WTC11 (cell line): ENCODE measurements around the gene TOP2A.

Source experiments
- CREB1 ChIP-seq: sonication (generic); formaldehyde crosslinking; IDR thresholded peaks from 2 replicates; pipeline ENCODE4 v1.8.0; 2023; ENCODE audit warnings: mild to moderate bottlenecking, missing genetic modification reagents
- CTCF ChIP-seq: fragments of 200-600 bp; IDR thresholded peaks from 2 replicates; pipeline ENCODE4 v1.8.0; 2022; ENCODE audit warnings: antibody characterized with exemption
- GRHL2 ChIP-seq: fragments of 250-450 bp; sonication (Bioruptor Pico); IDR thresholded peaks from 2 replicates; pipeline ENCODE4 v1.8.0; 2022; ENCODE audit warnings: mild to moderate bottlenecking, moderate library complexity; ENCODE audit not compliant: insufficient replicate concordance, severe bottlenecking
- MLX ChIP-seq: sonication (generic); formaldehyde crosslinking; IDR thresholded peaks from 2 replicates; pipeline ENCODE4 v1.8.1; 2023; ENCODE audit warnings: mild to moderate bottlenecking, missing genetic modification reagents, moderate library complexity
- NR3C1 ChIP-seq: sonication (generic); formaldehyde crosslinking; conservative IDR thresholded peaks from 2 replicates; pipeline ENCODE4 v1.8.1; 2023; ENCODE audit warnings: low read depth, mild to moderate bottlenecking, missing genetic modification reagents
- RORB ChIP-seq: fragments of 250-450 bp; sonication (Bioruptor Pico); IDR thresholded peaks from 2 replicates; pipeline ENCODE4 v1.9.0; 2021; ENCODE audit warnings: mild to moderate bottlenecking
- TEAD4 ChIP-seq: sonication (generic); formaldehyde crosslinking; IDR thresholded peaks from 2 replicates; pipeline ENCODE4 v1.8.0; 2022; ENCODE audit warnings: mild to moderate bottlenecking, missing genetic modification reagents
- USF1 ChIP-seq: sonication (generic); formaldehyde crosslinking; IDR thresholded peaks from 2 replicates; pipeline ENCODE4 v1.8.0; 2022; ENCODE audit warnings: mild to moderate bottlenecking, missing genetic modification reagents
- ZBTB21 ChIP-seq: sonication (generic); formaldehyde crosslinking; IDR thresholded peaks from 2 replicates; pipeline ENCODE4 v1.8.1; 2023; ENCODE audit warnings: mild to moderate bottlenecking, missing genetic modification reagents, borderline replicate concordance
- ZNF317 ChIP-seq: sonication (generic); formaldehyde crosslinking; IDR thresholded peaks from 2 replicates; pipeline ENCODE4 v1.8.1; 2023; ENCODE audit warnings: low read depth, mild to moderate bottlenecking, moderate library complexity, missing genetic modification reagents, borderline replicate concordance
- ZNF423 ChIP-seq: fragments of 250-450 bp; sonication (Bioruptor Pico); IDR thresholded peaks from 2 replicates; pipeline ENCODE4 v2.1.2; 2022; ENCODE audit warnings: mild to moderate bottlenecking, moderate library complexity
- TF ChIP-seq, protein P1 (sequence below): sonication (generic); formaldehyde crosslinking; IDR thresholded peaks from 2 replicates; pipeline ENCODE4 v1.8.0; 2022; ENCODE audit warnings: mild to moderate bottlenecking, missing genetic modification reagents

GRCh38 chr17:40347319-40348135, 70.2 kb downstream of the TOP2A start:
- TF ChIP-seq USF1 (CRISPR knock-in tag) = no peak
- TF ChIP-seq CTCF = no peak
- TF ChIP-seq GRHL2 = no peak
- TF ChIP-seq ZNF423 (CRISPR knock-in tag) = no peak
- TF ChIP-seq, protein P1, sequence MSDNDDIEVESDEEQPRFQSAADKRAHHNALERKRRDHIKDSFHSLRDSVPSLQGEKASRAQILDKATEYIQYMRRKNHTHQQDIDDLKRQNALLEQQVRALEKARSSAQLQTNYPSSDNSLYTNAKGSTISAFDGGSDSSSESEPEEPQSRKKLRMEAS (CRISPR knock-in tag) = no peak
- no peak for TF ChIP-seq NR3C1 (CRISPR knock-in tag)
- no peak for TF ChIP-seq RORB (CRISPR knock-in tag)
- no peak for TF ChIP-seq ZNF317 (CRISPR knock-in tag)
- no peak for TF ChIP-seq CREB1 (CRISPR knock-in tag)
- no peak for TF ChIP-seq ZBTB21 (CRISPR knock-in tag)
- no peak for TF ChIP-seq TEAD4 (CRISPR knock-in tag)
- no peak for TF ChIP-seq MLX (CRISPR knock-in tag)
